Upper lobe of right lung (tissue), 1 donor: ENCODE measurements around the gene PELI2. TPM values are rescaled to one million over a fixed set of nuclear protein-coding genes. Genes with fewer than 3 reads are reported as not detected.

Experiments used
- ATAC-seq: fragments of 200-7000 bp; cut with Tn5 transposase; one replicate; pipeline ENCODE4 v1.9.1; 2020; ENCODE audit warnings: mild to moderate bottlenecking, moderate library complexity
- DNase-seq: peaks from one replicate; pipeline ENCODE4 v3.0.0-alpha.2; 2020
- H3K27ac ChIP-seq: fragments of 200-600 bp; one replicate; pipeline ENCODE4 v1.8.0; 2022
- H3K27me3 ChIP-seq: fragments of 200-600 bp; one replicate; pipeline ENCODE4 v1.8.0; 2022; ENCODE audit warnings: mild to moderate bottlenecking
- H3K36me3 ChIP-seq: fragments of 200-600 bp; one replicate; pipeline ENCODE4 v1.8.0; 2022
- H3K4me1 ChIP-seq: fragments of 200-600 bp; one replicate; pipeline ENCODE4 v1.8.0; 2022
- H3K4me3 ChIP-seq: fragments of 200-600 bp; one replicate; pipeline ENCODE4 v1.8.0; 2022; ENCODE audit warnings: mild to moderate bottlenecking
- H3K9me3 ChIP-seq: fragments of 200-600 bp; one replicate; pipeline ENCODE4 v1.8.0; 2022
- intact Hi-C: fragments of 100-400 bp; cut with DNase I; formaldehyde crosslinking; loops from one replicate; pipeline ENCODE4 v1.11.0; 2022
- total RNA-seq: library from RNA; stranded (reverse); fragmentation: NEBNext Ultra II Directional; extraction: Animal tissue kit (Norgen Biotek cat#: 25700); gene quantifications from one replicate; pipeline ENCODE4 v1.2.1, GENCODE V29; 2021
- TF ChIP-seq, protein P1 (sequence below): fragments of 200-600 bp; IDR thresholded peaks from one replicate; pipeline ENCODE4 v1.8.0; 2022; ENCODE audit warnings: antibody characterized with exemption
- donor health status: DM: no; HTN: yes; CAD: no; lungs with severe emphysema.

The PELI2 gene
- total RNA-seq, 1 donor from 2014 or later: 25.7 TPM

DNA sequence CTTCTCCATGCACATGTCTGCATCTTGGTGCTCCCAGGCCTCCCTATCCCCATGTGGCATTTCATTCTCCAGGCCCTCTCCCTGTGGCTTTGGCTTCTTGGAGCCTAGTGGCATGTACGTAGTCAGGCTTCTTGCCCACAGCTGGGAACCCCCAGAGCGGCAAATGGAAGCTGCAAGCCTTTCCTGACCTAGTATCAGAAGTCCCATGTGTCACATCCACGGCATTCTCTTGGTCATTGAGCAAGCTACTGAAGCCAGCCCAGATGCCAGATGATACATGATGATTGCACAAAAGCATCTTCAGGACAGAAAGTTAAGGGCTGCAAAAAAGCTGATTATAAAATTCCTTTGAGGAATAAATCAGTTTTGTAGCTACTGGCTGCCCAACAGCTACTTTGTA lies 154.9 kb downstream of the PELI2 start:
- Histone ChIP-seq H3K4me1 (no peaks in the 10 kb centered on the region), H3K9me3 (no peaks in the 10 kb centered on the region), H3K36me3 (no peaks in the 10 kb centered on the region), H3K4me3 (no peak overlapping the region), H3K27me3 (no peaks in the 10 kb centered on the region), H3K27ac (no peak overlapping the region)
- no peak for DNase-seq
- intact Hi-C loops: no loop called here
- no peak for ATAC-seq
- TF ChIP-seq, protein P1, sequence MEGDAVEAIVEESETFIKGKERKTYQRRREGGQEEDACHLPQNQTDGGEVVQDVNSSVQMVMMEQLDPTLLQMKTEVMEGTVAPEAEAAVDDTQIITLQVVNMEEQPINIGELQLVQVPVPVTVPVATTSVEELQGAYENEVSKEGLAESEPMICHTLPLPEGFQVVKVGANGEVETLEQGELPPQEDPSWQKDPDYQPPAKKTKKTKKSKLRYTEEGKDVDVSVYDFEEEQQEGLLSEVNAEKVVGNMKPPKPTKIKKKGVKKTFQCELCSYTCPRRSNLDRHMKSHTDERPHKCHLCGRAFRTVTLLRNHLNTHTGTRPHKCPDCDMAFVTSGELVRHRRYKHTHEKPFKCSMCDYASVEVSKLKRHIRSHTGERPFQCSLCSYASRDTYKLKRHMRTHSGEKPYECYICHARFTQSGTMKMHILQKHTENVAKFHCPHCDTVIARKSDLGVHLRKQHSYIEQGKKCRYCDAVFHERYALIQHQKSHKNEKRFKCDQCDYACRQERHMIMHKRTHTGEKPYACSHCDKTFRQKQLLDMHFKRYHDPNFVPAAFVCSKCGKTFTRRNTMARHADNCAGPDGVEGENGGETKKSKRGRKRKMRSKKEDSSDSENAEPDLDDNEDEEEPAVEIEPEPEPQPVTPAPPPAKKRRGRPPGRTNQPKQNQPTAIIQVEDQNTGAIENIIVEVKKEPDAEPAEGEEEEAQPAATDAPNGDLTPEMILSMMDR: no peak

DNA sequence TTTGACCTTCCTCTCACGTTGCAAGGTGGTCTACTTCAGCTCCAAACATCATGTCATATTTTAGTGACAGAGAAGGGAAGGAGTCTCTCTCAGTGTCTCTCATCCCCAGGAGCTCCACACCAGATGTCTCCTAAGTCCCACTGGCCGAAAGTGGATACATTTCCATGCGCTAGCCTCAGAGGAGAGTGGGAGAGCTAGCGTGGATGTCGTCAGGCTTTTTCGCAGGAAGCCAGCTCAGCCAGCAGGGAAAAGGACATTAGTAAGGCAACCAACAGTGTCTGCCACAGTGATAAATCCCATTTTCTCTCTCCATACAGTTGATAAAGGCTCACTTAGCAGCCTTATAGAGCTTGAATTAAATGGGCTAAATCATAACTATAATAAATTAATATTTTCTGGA lies 155.7 kb downstream of the PELI2 start:
- Histone ChIP-seq H3K4me3 (no peak overlapping the region), H3K27ac (no peak overlapping the region), H3K36me3 (no peaks in the 10 kb centered on the region), H3K4me1 (no peaks in the 10 kb centered on the region), H3K27me3 (no peaks in the 10 kb centered on the region), H3K9me3 (no peaks in the 10 kb centered on the region)
- intact Hi-C loops: no loop called here
- ATAC-seq: no peak
- TF ChIP-seq, protein P1: no peak
- no peak for DNase-seq

DNA sequence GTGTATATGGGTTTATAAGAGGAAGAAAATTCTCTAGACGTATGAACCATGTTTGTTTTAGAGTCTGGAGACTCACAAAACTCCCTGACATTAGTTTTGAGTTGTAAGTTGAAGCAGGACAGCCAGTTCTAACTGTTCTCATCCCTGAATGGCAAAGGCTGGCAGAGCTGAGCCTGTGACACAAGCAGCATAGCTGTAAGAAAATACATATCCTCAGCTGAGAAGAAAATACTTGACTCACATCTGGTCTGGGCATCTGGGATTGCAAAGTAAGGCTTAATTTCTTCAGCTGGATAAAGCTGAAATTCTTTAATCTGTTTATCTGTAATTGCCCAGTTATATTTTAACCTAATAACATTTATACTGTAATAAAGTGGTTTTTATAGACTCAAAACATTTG lies 156.3 kb downstream of the PELI2 start:
- TF ChIP-seq, protein P1: no peak
- Histone ChIP-seq H3K27ac (no peak overlapping the region), H3K9me3 (no peaks in the 10 kb centered on the region), H3K36me3 (no peaks in the 10 kb centered on the region), H3K27me3 (no peaks in the 10 kb centered on the region), H3K4me1 (no peaks in the 10 kb centered on the region), H3K4me3 (no peak overlapping the region)
- intact Hi-C loops: no loop called here
- DNase-seq (no peak), ATAC-seq (no peak)

DNA sequence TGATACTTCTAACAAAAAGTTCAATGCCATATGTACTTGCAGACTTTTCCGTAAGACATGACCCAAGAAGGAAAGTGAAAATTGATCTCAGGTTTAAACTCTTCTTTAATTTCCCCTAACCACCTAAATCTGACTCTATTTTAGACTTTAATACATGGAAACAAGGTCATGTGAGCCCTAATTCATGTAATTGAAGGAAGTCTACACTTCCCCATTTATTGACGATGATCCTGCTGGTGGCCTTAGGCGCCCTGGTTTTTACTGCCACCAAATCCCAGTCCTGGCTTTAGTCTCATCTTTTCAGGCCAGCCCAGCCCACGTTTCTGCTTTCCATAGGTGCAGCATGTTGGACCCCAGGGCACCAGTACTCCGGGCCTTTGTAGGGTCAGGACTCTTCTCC lies 157.9 kb downstream of the PELI2 start:
- intact Hi-C loops: no loop called here
- no peaks in the 10 kb centered on the region for H3K36me3 ChIP-seq
- TF ChIP-seq, protein P1: no peak
- H3K4me1 ChIP-seq: no peaks in the 10 kb centered on the region
- no peak overlapping the region for H3K4me3 ChIP-seq
- H3K9me3 ChIP-seq: no peaks in the 10 kb centered on the region
- no peaks in the 10 kb centered on the region for H3K27me3 ChIP-seq
- no peak for DNase-seq
- H3K27ac ChIP-seq: no peak overlapping the region
- no peak for ATAC-seq

DNA sequence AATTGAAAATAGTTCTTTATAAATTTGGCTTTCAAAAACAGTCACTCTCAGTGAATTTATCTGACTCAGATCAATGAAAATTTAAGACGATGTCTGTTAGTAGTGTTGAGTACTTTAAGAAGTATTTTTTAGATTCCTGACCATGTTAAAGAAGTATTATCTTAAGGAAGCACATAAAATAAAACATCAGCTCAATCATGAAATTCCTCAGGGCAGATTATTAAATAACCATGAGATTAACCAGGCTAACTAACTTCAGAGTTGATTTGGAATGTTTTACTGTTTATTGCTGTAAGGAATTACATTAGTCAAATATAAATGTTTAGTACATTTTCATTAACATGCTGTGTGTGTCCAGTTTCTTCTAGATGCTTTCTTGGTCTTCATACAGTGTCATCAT lies 160.2 kb downstream of the PELI2 start:
- ATAC-seq (no peak), DNase-seq (no peak)
- Histone ChIP-seq H3K4me3 (no peak overlapping the region), H3K27ac (no peak overlapping the region), H3K9me3 (no peaks in the 10 kb centered on the region), H3K27me3 (no peaks in the 10 kb centered on the region), H3K4me1 (no peaks in the 10 kb centered on the region), H3K36me3 (no peaks in the 10 kb centered on the region)
- TF ChIP-seq, protein P1: no peak
- intact Hi-C loops: no loop called here

DNA sequence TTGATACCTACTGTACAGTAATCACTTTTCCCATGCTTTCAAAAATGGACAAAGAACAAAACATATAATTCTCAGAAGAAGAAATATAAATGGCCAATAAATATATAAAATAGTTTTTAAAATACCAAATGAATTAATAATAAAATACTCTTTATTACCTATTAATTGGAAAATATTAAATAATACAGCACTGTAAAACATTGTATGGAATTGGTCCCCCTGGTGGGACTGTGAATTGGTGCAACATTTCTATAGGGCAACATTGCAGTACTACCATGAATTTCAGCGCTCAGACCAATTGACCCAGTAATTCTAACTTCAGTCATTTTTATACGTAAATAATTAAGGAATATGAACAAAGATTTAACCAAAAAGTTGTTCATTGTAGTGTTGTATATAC lies 162.6 kb downstream of the PELI2 start:
- H3K9me3 ChIP-seq: no peaks in the 10 kb centered on the region
- no peaks in the 10 kb centered on the region for H3K27me3 ChIP-seq
- no peak overlapping the region for H3K4me3 ChIP-seq
- H3K27ac ChIP-seq: no peak overlapping the region
- intact Hi-C loops: no loop called here
- no peaks in the 10 kb centered on the region for H3K4me1 ChIP-seq
- no peak for DNase-seq
- no peaks in the 10 kb centered on the region for H3K36me3 ChIP-seq
- TF ChIP-seq, protein P1: no peak
- ATAC-seq: no peak
